Loucy (cell line): ENCODE measurements around the gene TNRC6C.

Source experiments
- EZH2phosphoT487 ChIP-seq: fragments of 200-600 bp; IDR thresholded peaks from 2 replicates; pipeline ENCODE4 v1.6.1; 2018; ENCODE audit warnings: antibody characterized with exemption, mild to moderate bottlenecking, moderate library complexity, borderline replicate concordance
- TF ChIP-seq, protein P1 (sequence below): fragments of 200-600 bp; sonication (generic); conservative IDR thresholded peaks from 2 replicates; pipeline ENCODE4 v1.5.1; 2014; ENCODE audit warnings: mild to moderate bottlenecking, antibody characterized with exemption, low read length

DNA sequence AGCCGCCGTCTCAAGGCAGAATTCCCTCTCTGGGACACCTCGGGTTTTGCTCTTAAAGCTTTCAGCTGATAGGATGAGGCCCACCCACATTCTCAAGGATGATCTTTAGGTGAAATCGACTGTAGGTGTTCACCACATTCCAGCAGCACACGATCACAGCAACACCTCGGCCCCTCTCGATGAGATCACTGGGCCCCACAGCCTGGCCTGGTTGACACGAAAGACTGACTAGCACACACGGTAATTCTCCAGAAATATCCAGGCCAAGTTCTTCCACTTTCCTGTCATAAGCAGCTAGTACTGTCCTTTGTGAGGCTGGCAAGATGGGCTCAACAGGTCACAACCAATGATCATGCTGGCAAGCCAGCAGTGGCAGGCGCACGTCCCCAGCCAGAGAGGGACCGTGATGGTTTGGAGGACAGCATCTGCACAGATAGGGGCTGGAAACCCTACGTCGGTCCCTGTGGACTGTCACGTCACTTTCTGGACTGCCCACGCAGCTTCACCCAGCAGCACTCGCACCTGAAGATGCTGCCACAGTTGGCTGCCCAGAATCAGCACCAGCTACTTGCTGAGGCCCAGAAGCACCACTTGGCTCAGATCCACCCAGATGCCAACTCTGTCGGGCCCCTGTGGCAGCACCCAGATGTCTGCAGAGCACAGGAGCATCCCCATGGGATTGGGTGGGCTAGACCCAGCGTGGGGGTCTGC is 152.7 kb downstream of the TNRC6C start:
- TF ChIP-seq, protein P1, sequence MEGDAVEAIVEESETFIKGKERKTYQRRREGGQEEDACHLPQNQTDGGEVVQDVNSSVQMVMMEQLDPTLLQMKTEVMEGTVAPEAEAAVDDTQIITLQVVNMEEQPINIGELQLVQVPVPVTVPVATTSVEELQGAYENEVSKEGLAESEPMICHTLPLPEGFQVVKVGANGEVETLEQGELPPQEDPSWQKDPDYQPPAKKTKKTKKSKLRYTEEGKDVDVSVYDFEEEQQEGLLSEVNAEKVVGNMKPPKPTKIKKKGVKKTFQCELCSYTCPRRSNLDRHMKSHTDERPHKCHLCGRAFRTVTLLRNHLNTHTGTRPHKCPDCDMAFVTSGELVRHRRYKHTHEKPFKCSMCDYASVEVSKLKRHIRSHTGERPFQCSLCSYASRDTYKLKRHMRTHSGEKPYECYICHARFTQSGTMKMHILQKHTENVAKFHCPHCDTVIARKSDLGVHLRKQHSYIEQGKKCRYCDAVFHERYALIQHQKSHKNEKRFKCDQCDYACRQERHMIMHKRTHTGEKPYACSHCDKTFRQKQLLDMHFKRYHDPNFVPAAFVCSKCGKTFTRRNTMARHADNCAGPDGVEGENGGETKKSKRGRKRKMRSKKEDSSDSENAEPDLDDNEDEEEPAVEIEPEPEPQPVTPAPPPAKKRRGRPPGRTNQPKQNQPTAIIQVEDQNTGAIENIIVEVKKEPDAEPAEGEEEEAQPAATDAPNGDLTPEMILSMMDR = no peak
- TF ChIP-seq EZH2phosphoT487 = no peak
